Skeletal muscle tissue (tissue), 4 donors: ENCODE data around the gene ACSS1. TPM values are rescaled to one million over a fixed set of nuclear protein-coding genes. Genes with fewer than 3 reads are reported as not detected.
A peak's percentile ranks its signal among the peaks of the same experiment; 100 is the strongest.

Experiments
- H3K27ac ChIP-seq: one replicate; pipeline ENCODE4 v1.7.0; 2013; ENCODE audit warnings: mild to moderate bottlenecking, low read depth, low read length, inconsistent platforms
- H3K27me3 ChIP-seq, 3 donors: one replicate each; pipeline ENCODE4 v1.7.0; 2013; ENCODE audit warnings: low read length in 3 of 3; ENCODE audit not compliant: control insufficient read depth in 3 of 3, insufficient read depth in 3 of 3
- H3K36me3 ChIP-seq, 3 donors: one replicate each; pipeline ENCODE4 v1.7.0; 2013; ENCODE audit warnings: low read length in 3 of 3; ENCODE audit not compliant: control insufficient read depth in 3 of 3, insufficient read depth in 3 of 3
- H3K4me1 ChIP-seq, 3 donors: one replicate each; pipeline ENCODE4 v1.7.0; 2013; ENCODE audit warnings: low read length in 3 of 3, mild to moderate bottlenecking in 3 of 3; ENCODE audit not compliant: control insufficient read depth in 3 of 3, insufficient read depth in 3 of 3
- H3K4me3 ChIP-seq, 3 donors: one replicate each; pipeline ENCODE4 v1.7.0; 2013; ENCODE audit warnings: low read length in 3 of 3
- H3K9ac ChIP-seq, 3 donors: one replicate each; pipeline ENCODE4 v1.7.0; 2013; ENCODE audit warnings: low read length in 3 of 3, mild to moderate bottlenecking in 3 of 3, moderate library complexity in 2 of 3, low read depth in 1 of 3
- H3K9me3 ChIP-seq, 3 donors: one replicate each; pipeline ENCODE4 v1.7.0; 2013; ENCODE audit warnings: low read length in 3 of 3; ENCODE audit not compliant: control insufficient read depth in 3 of 3
- total RNA-seq: library from RNA; depleted of rRNA; stranded (reverse); fragments of >200 nt; gene quantifications from one replicate; pipeline ENCODE4 v1.2.3, GENCODE V29; 2014
- donor health status: Osteomylitis.

ACSS1 gene
- total RNA-seq, 1 donor from 2014 or later, result 8.9 TPM

- Histone ChIP-seq H3K4me3 (peak overlapping the region in 1 of 3 donors; percentile 19), H3K9me3 (peaks cover 0 to 2% (median 0%) of the 10 kb centered on the region in 3 donors), H3K27ac (no peak overlapping the region), H3K36me3 (no peaks in the 10 kb centered on the region), H3K4me1 (peaks cover 0 to 15% (median 6%) of the 10 kb centered on the region in 3 donors), H3K9ac (no peak overlapping the region), H3K27me3 (peaks cover 0 to 12% (median 3%) of the 10 kb centered on the region in 3 donors)
These were observed 9.4 kb upstream of the ACSS1 start for GRCh38 chr20:25067102-25067987.

- Histone ChIP-seq H3K4me1 (peaks cover 0 to 15% (median 6%) of the 10 kb centered on the region in 3 donors), H3K27me3 (peaks cover 0 to 8% (median 3%) of the 10 kb centered on the region in 3 donors), H3K36me3 (no peaks in the 10 kb centered on the region), H3K9me3 (peaks cover 0 to 2% (median 0%) of the 10 kb centered on the region in 3 donors), H3K27ac (no peak overlapping the region), H3K4me3 (no peak overlapping the region), H3K9ac (no peak overlapping the region)
These were observed 8.4 kb upstream of the ACSS1 start for GRCh38 chr20:25066386-25066785.

DNA sequence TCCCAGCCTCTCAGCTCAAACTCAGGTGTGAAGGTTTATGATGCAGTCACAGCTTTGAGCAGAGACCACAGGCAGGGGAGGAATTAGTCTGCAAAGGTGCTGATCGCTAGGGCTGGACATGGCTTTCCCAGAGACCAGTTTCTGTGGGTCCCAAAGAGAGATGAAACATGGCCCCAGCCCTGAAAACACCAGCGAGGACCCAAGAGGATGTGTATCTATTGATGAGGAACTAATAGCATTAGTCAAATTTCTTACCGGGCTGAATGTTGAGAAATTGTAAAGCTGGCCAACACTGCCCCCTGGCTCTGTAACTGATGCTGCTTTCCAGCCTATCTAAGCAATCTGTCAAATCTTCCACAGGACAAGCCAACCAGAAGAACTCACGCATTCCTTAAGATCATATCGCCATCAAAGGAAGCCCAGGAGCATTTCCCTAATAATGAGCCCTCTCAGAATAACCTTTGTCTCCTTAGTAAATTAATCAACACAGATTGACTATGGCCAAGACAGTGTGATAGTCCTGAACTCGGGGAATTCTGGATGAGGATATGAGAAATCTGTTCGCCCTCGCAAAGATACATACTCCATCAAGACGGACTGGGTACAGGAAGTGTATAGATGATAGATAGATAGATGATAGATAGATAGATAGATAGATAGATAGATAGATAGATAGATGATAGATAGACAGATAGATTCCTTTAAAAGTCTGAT, 7.8 kb upstream of the ACSS1 start:
- Histone ChIP-seq H3K36me3 (no peaks in the 10 kb centered on the region), H3K27ac (no peak overlapping the region), H3K9ac (peak overlapping the region in 1 of 3 donors; percentile 1), H3K9me3 (peaks cover 0 to 2% (median 0%) of the 10 kb centered on the region in 3 donors), H3K27me3 (peaks cover 0 to 8% (median 3%) of the 10 kb centered on the region in 3 donors), H3K4me3 (no peak overlapping the region), H3K4me1 (peaks cover 0 to 15% (median 6%) of the 10 kb centered on the region in 3 donors)

- Histone ChIP-seq H3K27ac (no peak overlapping the region), H3K27me3 (peaks cover 0 to 8% (median 3%) of the 10 kb centered on the region in 3 donors), H3K36me3 (no peaks in the 10 kb centered on the region), H3K9ac (peak overlapping the region in 1 of 3 donors; percentile 1), H3K4me1 (peaks cover 0 to 15% (median 6%) of the 10 kb centered on the region in 3 donors), H3K9me3 (peaks cover 0 to 2% (median 0%) of the 10 kb centered on the region in 3 donors), H3K4me3 (no peak overlapping the region)
These were observed 7.2 kb upstream of the ACSS1 start for GRCh38 chr20:25065072-25065624.

GRCh38 chr20:25064561-25065071, 6.7 kb upstream of the ACSS1 start:
- no peak overlapping the region for H3K27ac ChIP-seq
- no peaks in the 10 kb centered on the region for H3K36me3 ChIP-seq
- no peak overlapping the region for H3K9ac ChIP-seq
- peaks cover 0 to 2% (median 0%) of the 10 kb centered on the region in 3 donors for H3K9me3 ChIP-seq
- H3K27me3 ChIP-seq, result peaks cover 0 to 8% (median 3%) of the 10 kb centered on the region in 3 donors
- H3K4me1 ChIP-seq, result peaks cover 0 to 15% (median 7%) of the 10 kb centered on the region in 3 donors
- H3K4me3 ChIP-seq, result no peak overlapping the region

DNA sequence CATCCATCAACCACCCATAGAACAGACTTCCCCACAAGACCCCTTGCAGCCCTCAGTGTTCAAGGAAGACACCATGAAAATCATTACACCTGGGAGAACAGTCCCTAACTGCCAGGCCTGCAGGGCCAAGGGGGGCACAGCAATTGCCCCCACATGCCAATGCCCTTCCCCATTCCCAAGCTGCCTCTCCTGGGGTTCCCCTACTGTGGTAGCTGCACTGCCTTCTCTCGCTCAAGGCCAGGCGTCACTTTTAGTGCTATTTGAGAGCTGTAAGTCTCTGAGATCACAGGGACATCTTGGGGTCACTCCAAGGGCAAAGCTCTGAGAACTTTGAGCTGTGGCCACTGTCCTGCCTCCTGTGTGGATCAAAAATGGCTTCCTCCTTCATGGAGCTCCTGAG, 6.0 kb upstream of the ACSS1 start:
- peaks cover 3 to 20% (median 11%) of the 10 kb centered on the region in 3 donors for H3K4me1 ChIP-seq
- no peak overlapping the region for H3K4me3 ChIP-seq
- H3K27me3 ChIP-seq, result peaks cover 0 to 8% (median 3%) of the 10 kb centered on the region in 3 donors
- H3K27ac ChIP-seq, result no peak overlapping the region
- H3K9me3 ChIP-seq, result peaks cover 0 to 2% (median 0%) of the 10 kb centered on the region in 3 donors
- H3K9ac ChIP-seq, result no peak overlapping the region
- H3K36me3 ChIP-seq, result no peaks in the 10 kb centered on the region

- no peak overlapping the region for H3K4me3 ChIP-seq
These were observed 5.6 kb upstream of the ACSS1 start for GRCh38 chr20:25063546-25063945.

GRCh38 chr20:25062841-25063240, 4.9 kb upstream of the ACSS1 start:
- Histone ChIP-seq H3K36me3 (no peaks in the 10 kb centered on the region), H3K9ac (no peak overlapping the region), H3K27me3 (peaks cover 0 to 8% (median 3%) of the 10 kb centered on the region in 3 donors), H3K4me1 (peaks cover 3 to 28% (median 17%) of the 10 kb centered on the region in 3 donors), H3K27ac (no peak overlapping the region), H3K4me3 (no peak overlapping the region), H3K9me3 (peaks cover 0 to 2% (median 0%) of the 10 kb centered on the region in 3 donors)

More at GRCh38 chr20:25063546-25063945, 5.6 kb upstream of the ACSS1 start:
- H3K27me3 ChIP-seq, result peaks cover 0 to 8% (median 3%) of the 10 kb centered on the region in 3 donors
- no peaks in the 10 kb centered on the region for H3K36me3 ChIP-seq
- no peak overlapping the region for H3K9ac ChIP-seq
- H3K4me1 ChIP-seq, result peaks cover 3 to 24% (median 14%) of the 10 kb centered on the region in 3 donors
- peaks cover 0 to 2% (median 0%) of the 10 kb centered on the region in 3 donors for H3K9me3 ChIP-seq
- no peak overlapping the region for H3K27ac ChIP-seq

DNA sequence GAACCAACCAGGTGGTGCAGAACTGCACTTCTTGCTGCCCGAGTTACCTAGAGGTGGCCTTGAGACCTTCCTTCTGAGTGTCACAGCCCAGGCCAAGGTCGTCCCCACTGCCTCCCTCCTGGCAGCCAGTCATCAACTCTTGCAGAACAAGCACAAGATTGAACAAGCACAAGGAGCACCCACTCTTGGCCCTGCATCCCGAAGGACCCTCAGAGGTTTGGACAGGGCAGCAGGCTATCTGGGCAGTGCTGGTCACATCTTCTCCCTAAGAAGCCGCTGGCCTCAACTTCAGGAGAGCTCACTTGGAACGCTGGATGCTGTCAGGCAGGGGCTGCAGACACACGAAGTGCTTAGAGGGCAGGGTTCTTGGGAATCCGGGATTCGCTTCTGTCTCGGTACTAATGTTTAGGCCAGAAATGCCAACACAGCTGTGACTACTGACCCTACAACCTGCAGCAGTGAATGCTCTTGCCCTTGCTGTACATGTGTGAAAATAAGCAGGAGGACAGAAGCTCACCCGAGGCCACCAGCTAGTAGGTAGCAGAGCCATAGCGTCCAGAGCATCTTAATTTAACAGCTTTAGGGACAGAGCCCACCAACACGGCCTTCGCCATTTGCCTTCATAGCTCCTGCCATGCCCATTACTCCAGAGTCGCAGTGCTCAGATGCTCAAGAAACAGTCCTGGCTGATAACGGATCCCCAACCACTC, 4.0 kb upstream of the ACSS1 start:
- Histone ChIP-seq H3K9me3 (no peaks in the 10 kb centered on the region), H3K36me3 (no peaks in the 10 kb centered on the region), H3K9ac (no peak overlapping the region), H3K27ac (no peak overlapping the region), H3K4me3 (no peak overlapping the region), H3K4me1 (peaks cover 3 to 24% (median 17%) of the 10 kb centered on the region in 3 donors), H3K27me3 (peaks cover 0 to 8% (median 3%) of the 10 kb centered on the region in 3 donors)
